Vagina (tissue), 2 donors: ENCODE results near the gene FUNDC2.

Experiments used
- POLR2A ChIP-seq, 2 donors: fragments of 450-650 bp; IDR thresholded peaks; one replicate each; pipeline ENCODE4 v1.6.1; 2017; ENCODE audit warnings: antibody characterized with exemption in 2 of 2, mild to moderate bottlenecking in 2 of 2, moderate library complexity in 2 of 2
- POLR2AphosphoS5 ChIP-seq, 2 donors: sonication (generic); formaldehyde crosslinking; IDR thresholded peaks; one replicate each; pipeline ENCODE4 v1.9.0; 2017; ENCODE audit warnings: antibody characterized with exemption in 2 of 2, mild to moderate bottlenecking in 2 of 2, low read depth in 1 of 2; ENCODE audit not compliant: insufficient read depth in 1 of 2
- TF ChIP-seq, protein P1 (sequence below), 3 experiments: fragments of 450-650 bp in 2 of 3; fragments of 200-600 bp in 1 of 3; sonication (generic) in 1 of 3; IDR thresholded peaks; one replicate each; pipeline ENCODE4 v1.5.1; 2017 to 2019; ENCODE audit warnings: antibody characterized with exemption in 3 of 3, mild to moderate bottlenecking in 2 of 3, moderate library complexity in 2 of 3

GRCh38 chrX:155005190-155005589, 21.5 kb upstream of the FUNDC2 start:
- TF ChIP-seq, protein P1, sequence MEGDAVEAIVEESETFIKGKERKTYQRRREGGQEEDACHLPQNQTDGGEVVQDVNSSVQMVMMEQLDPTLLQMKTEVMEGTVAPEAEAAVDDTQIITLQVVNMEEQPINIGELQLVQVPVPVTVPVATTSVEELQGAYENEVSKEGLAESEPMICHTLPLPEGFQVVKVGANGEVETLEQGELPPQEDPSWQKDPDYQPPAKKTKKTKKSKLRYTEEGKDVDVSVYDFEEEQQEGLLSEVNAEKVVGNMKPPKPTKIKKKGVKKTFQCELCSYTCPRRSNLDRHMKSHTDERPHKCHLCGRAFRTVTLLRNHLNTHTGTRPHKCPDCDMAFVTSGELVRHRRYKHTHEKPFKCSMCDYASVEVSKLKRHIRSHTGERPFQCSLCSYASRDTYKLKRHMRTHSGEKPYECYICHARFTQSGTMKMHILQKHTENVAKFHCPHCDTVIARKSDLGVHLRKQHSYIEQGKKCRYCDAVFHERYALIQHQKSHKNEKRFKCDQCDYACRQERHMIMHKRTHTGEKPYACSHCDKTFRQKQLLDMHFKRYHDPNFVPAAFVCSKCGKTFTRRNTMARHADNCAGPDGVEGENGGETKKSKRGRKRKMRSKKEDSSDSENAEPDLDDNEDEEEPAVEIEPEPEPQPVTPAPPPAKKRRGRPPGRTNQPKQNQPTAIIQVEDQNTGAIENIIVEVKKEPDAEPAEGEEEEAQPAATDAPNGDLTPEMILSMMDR (IDR thresholded peaks at IDR 0.05) = no peak
- no peak for TF ChIP-seq POLR2A (IDR thresholded peaks at IDR 0.05)
- TF ChIP-seq POLR2AphosphoS5 (IDR thresholded peaks at IDR 0.05; ENCODE audit: insufficient read depth in 1 of 2, low read depth in 1 of 2) = no peak
